IPS-15b (cell line): ENCODE data around the gene ZSCAN5C.
"Not testable (repeated sequence)": the region's sequence is repeated elsewhere in the genome, so short reads cannot be mapped to it uniquely, and the experiment has no call there.

Experiments
- H3K27me3 ChIP-seq: one replicate; pipeline ENCODE4 v1.6.1; 2013; ENCODE audit warnings: low read length; ENCODE audit not compliant: control insufficient read depth, insufficient read depth
- H3K36me3 ChIP-seq: one replicate; pipeline ENCODE4 v1.6.1; 2013; ENCODE audit warnings: low read length; ENCODE audit not compliant: control insufficient read depth, insufficient read depth
- H3K4me1 ChIP-seq: one replicate; pipeline ENCODE4 v1.6.1; 2013; ENCODE audit warnings: mild to moderate bottlenecking, low read length; ENCODE audit not compliant: control insufficient read depth, insufficient read depth
- H3K4me3 ChIP-seq: one replicate; pipeline ENCODE4 v1.5.1; 2013; ENCODE audit warnings: low read depth, low read length
- H3K9ac ChIP-seq: one replicate; pipeline ENCODE4 v1.6.1; 2013; ENCODE audit warnings: low read depth, mild to moderate bottlenecking, low read length
- H3K9me3 ChIP-seq: one replicate; pipeline ENCODE4 v1.6.1; 2013; ENCODE audit warnings: mild to moderate bottlenecking, low read length; ENCODE audit not compliant: control insufficient read depth, insufficient read depth

Gene ZSCAN5C

GRCh38 chr19:56167064-56167578 lies 35.0 kb upstream of the ZSCAN5C start:
- Histone ChIP-seq H3K9me3 (no peaks in the 10 kb centered on the region), H3K27me3 (no peaks in the 10 kb centered on the region), H3K4me3 (no peak overlapping the region), H3K4me1 (no peaks in the 10 kb centered on the region), H3K36me3 (no peaks in the 10 kb centered on the region), H3K9ac (no peak overlapping the region)

- Histone ChIP-seq H3K4me1 (no peaks in the 10 kb centered on the region), H3K4me3 (no peak overlapping the region), H3K9ac (no peak overlapping the region), H3K36me3 (no peaks in the 10 kb centered on the region), H3K9me3 (no peaks in the 10 kb centered on the region), H3K27me3 (no peaks in the 10 kb centered on the region)
These were observed 31.8 kb upstream of the ZSCAN5C start for GRCh38 chr19:56170261-56170660.

- no peaks in the 10 kb centered on the region for H3K27me3 ChIP-seq
- no peaks in the 10 kb centered on the region for H3K36me3 ChIP-seq
- H3K4me1 ChIP-seq = no peaks in the 10 kb centered on the region
- no peak overlapping the region for H3K9ac ChIP-seq
- H3K9me3 ChIP-seq = no peaks in the 10 kb centered on the region
- no peak overlapping the region for H3K4me3 ChIP-seq
These were observed 28.0 kb upstream of the ZSCAN5C start for GRCh38 chr19:56174086-56174485.

- no peaks in the 10 kb centered on the region for H3K36me3 ChIP-seq
- H3K4me1 ChIP-seq = no peaks in the 10 kb centered on the region
- H3K4me3 ChIP-seq = no peak overlapping the region
- H3K9ac ChIP-seq = no peak overlapping the region
- no peaks in the 10 kb centered on the region for H3K27me3 ChIP-seq
- no peaks in the 10 kb centered on the region for H3K9me3 ChIP-seq
These were observed 27.5 kb upstream of the ZSCAN5C start for GRCh38 chr19:56174550-56174949.

GRCh38 chr19:56175861-56176307 lies 26.2 kb upstream of the ZSCAN5C start, which contains the start of gene GALP:
Gene GALP, plus strand, starts transcription at chr19:56176008. Its CDS starts 1,101 bp downstream, at chr19:56177109.
- H3K4me1 ChIP-seq, H3K4me3 ChIP-seq, H3K27me3 ChIP-seq, H3K9me3 ChIP-seq, H3K36me3 ChIP-seq, H3K9ac ChIP-seq: not testable (repeated sequence)

GRCh38 chr19:56176310-56176709 lies 25.8 kb upstream of the ZSCAN5C start:
- H3K27me3 ChIP-seq, H3K9ac ChIP-seq, H3K4me1 ChIP-seq: not testable (repeated sequence)

GRCh38 chr19:56176881-56177280 lies 25.2 kb upstream of the ZSCAN5C start:
- no peaks in the 10 kb centered on the region for H3K27me3 ChIP-seq

More at GRCh38 chr19:56176310-56176709, 25.8 kb upstream of the ZSCAN5C start:
- not testable (repeated sequence) for H3K36me3 ChIP-seq, H3K9me3 ChIP-seq, H3K4me3 ChIP-seq

GRCh38 chr19:56177564-56178243 lies 24.4 kb upstream of the ZSCAN5C start:
- Histone ChIP-seq H3K4me1 (no peaks in the 10 kb centered on the region), H3K27me3 (no peaks in the 10 kb centered on the region), H3K9me3 (no peaks in the 10 kb centered on the region), H3K36me3 (no peaks in the 10 kb centered on the region), H3K4me3 (no peak overlapping the region), H3K9ac (no peak overlapping the region)

More at GRCh38 chr19:56176881-56177280, 25.2 kb upstream of the ZSCAN5C start:
- no peaks in the 10 kb centered on the region for H3K4me1 ChIP-seq
- no peak overlapping the region for H3K9ac ChIP-seq
- no peak overlapping the region for H3K4me3 ChIP-seq
- H3K36me3 ChIP-seq = no peaks in the 10 kb centered on the region
- H3K9me3 ChIP-seq = no peaks in the 10 kb centered on the region

- H3K4me1 ChIP-seq = no peaks in the 10 kb centered on the region
- H3K36me3 ChIP-seq = no peaks in the 10 kb centered on the region
- no peak overlapping the region for H3K4me3 ChIP-seq
- no peaks in the 10 kb centered on the region for H3K27me3 ChIP-seq
- H3K9me3 ChIP-seq = no peaks in the 10 kb centered on the region
- no peak overlapping the region for H3K9ac ChIP-seq
These were observed 12.3 kb upstream of the ZSCAN5C start for GRCh38 chr19:56189785-56190184.

GRCh38 chr19:56191115-56191514 lies 11.0 kb upstream of the ZSCAN5C start:
- Histone ChIP-seq H3K9ac (no peak overlapping the region), H3K9me3 (no peaks in the 10 kb centered on the region), H3K36me3 (no peaks in the 10 kb centered on the region), H3K4me3 (no peak overlapping the region), H3K4me1 (no peaks in the 10 kb centered on the region), H3K27me3 (no peaks in the 10 kb centered on the region)

GRCh38 chr19:56191711-56192110 lies 10.4 kb upstream of the ZSCAN5C start:
- H3K4me3 ChIP-seq = no peak overlapping the region
- H3K36me3 ChIP-seq = no peaks in the 10 kb centered on the region
- H3K4me1 ChIP-seq = no peaks in the 10 kb centered on the region
- no peaks in the 10 kb centered on the region for H3K9me3 ChIP-seq
- H3K9ac ChIP-seq = no peak overlapping the region
- no peaks in the 10 kb centered on the region for H3K27me3 ChIP-seq

- Histone ChIP-seq H3K4me1 (no peaks in the 10 kb centered on the region), H3K9ac (no peak overlapping the region), H3K36me3 (no peaks in the 10 kb centered on the region), H3K9me3 (no peaks in the 10 kb centered on the region), H3K27me3 (no peaks in the 10 kb centered on the region), H3K4me3 (no peak overlapping the region)
These were observed 8.0 kb upstream of the ZSCAN5C start for GRCh38 chr19:56193981-56194640.
